H9 (cell line): ENCODE data around the gene TMEM242. TPM values are rescaled to one million over a fixed set of nuclear protein-coding genes. Genes with fewer than 3 reads are reported as not detected.
A peak's percentile ranks its signal among the peaks of the same experiment; 100 is the strongest.

Source experiments
- DNase-seq: peaks from one replicate; pipeline ENCODE4 v3.0.0-alpha.2; 2017
- H2AFZ ChIP-seq: one replicate; pipeline ENCODE4 v1.6.1; 2013; ENCODE audit warnings: mild to moderate bottlenecking, low read length, control low read depth, moderate library complexity
- H2AK5ac ChIP-seq: 2 replicates; pipeline ENCODE4 v1.6.1; 2013; ENCODE audit warnings: low read length, control low read depth, mixed read lengths; ENCODE audit not compliant: insufficient read length
- H2BK120ac ChIP-seq: one replicate; pipeline ENCODE4 v1.6.1; 2013; ENCODE audit warnings: low read depth, mild to moderate bottlenecking, low read length, control low read depth, inconsistent platforms; ENCODE audit not compliant: poor library complexity, severe bottlenecking
- H2BK12ac ChIP-seq: 2 replicates; pipeline ENCODE4 v1.6.1; 2013; ENCODE audit warnings: low read length, control low read depth, mixed read lengths, low read depth; ENCODE audit not compliant: insufficient read length
- H2BK15ac ChIP-seq: 2 replicates; pipeline ENCODE4 v1.6.1; 2013; ENCODE audit warnings: low read depth, low read length, control low read depth
- H2BK20ac ChIP-seq: one replicate; pipeline ENCODE4 v1.6.1; 2013; ENCODE audit warnings: low read depth, mild to moderate bottlenecking, low read length, control low read depth, inconsistent platforms; ENCODE audit not compliant: poor library complexity, severe bottlenecking
- H2BK5ac ChIP-seq: 2 replicates; pipeline ENCODE4 v1.6.1; 2013; ENCODE audit warnings: low read length, control low read depth, mixed read lengths; ENCODE audit not compliant: insufficient read length
- H3K14ac ChIP-seq: 2 replicates; pipeline ENCODE4 v1.6.1; 2013; ENCODE audit warnings: low read length, control low read depth; ENCODE audit not compliant: insufficient read depth
- H3K18ac ChIP-seq: 2 replicates; pipeline ENCODE4 v1.6.1; 2013; ENCODE audit warnings: low read depth, mild to moderate bottlenecking, mixed read lengths, low read length, control low read depth; ENCODE audit not compliant: insufficient read length
- H3K23ac ChIP-seq: 2 replicates; pipeline ENCODE4 v1.6.1; 2013; ENCODE audit warnings: low read length, control low read depth, mixed read lengths, low read depth; ENCODE audit not compliant: insufficient read length
- H3K23me2 ChIP-seq: 2 replicates; pipeline ENCODE4 v1.6.1; 2013; ENCODE audit warnings: low read depth, mild to moderate bottlenecking, mixed read lengths, low read length, control low read depth; ENCODE audit not compliant: insufficient read length, poor library complexity, severe bottlenecking
- H3K27ac ChIP-seq: 2 replicates; pipeline ENCODE4 v1.5.1; 2013; ENCODE audit warnings: low read length, control low read depth, mixed read lengths, low read depth; ENCODE audit not compliant: insufficient read length
- H3K27me3 ChIP-seq: 2 replicates; pipeline ENCODE4 v1.6.1; 2013; ENCODE audit warnings: low read length, control low read depth, inconsistent platforms; ENCODE audit not compliant: insufficient read depth
- H3K4ac ChIP-seq: 2 replicates; pipeline ENCODE4 v1.6.1; 2013; ENCODE audit warnings: low read depth, mild to moderate bottlenecking, control low read depth, inconsistent platforms, low read length, moderate library complexity
- H3K4me1 ChIP-seq: 2 replicates; pipeline ENCODE4 v1.6.1; 2013; ENCODE audit warnings: low read length, control low read depth, inconsistent platforms; ENCODE audit not compliant: insufficient read depth
- H3K4me2 ChIP-seq: 2 replicates; pipeline ENCODE4 v1.6.1; 2013; ENCODE audit warnings: low read length, control low read depth, mixed read lengths; ENCODE audit not compliant: insufficient read length, insufficient read depth
- H3K56ac ChIP-seq: 2 replicates; pipeline ENCODE4 v1.6.1; 2013; ENCODE audit warnings: low read depth, mild to moderate bottlenecking, mixed read lengths, low read length, control low read depth; ENCODE audit not compliant: insufficient read length
- H3K79me1 ChIP-seq: 2 replicates; pipeline ENCODE4 v1.6.1; 2013; ENCODE audit warnings: low read depth, mild to moderate bottlenecking, moderate library complexity, low read length, control low read depth, inconsistent platforms; ENCODE audit not compliant: insufficient read depth, poor library complexity, severe bottlenecking
- H3K79me2 ChIP-seq: 2 replicates; pipeline ENCODE4 v1.6.1; 2013; ENCODE audit warnings: low read length, control low read depth, inconsistent platforms; ENCODE audit not compliant: insufficient read depth
- H3K9ac ChIP-seq: 2 replicates; pipeline ENCODE4 v1.6.1; 2013; ENCODE audit warnings: low read length, control low read depth, mixed read lengths; ENCODE audit not compliant: insufficient read length; ENCODE audit errors: extremely low read depth
- H3K9me3 ChIP-seq: one replicate; pipeline ENCODE4 v1.6.1; 2013; ENCODE audit warnings: low read depth, low read length, inconsistent platforms; ENCODE audit not compliant: control insufficient read depth
- H3T11ph ChIP-seq: one replicate; pipeline ENCODE4 v1.6.1; 2013; ENCODE audit warnings: mild to moderate bottlenecking, low read length, control low read depth, inconsistent platforms
- H4K20me1 ChIP-seq: one replicate; pipeline ENCODE4 v1.6.1; 2013; ENCODE audit not compliant: control insufficient read depth, insufficient read length, insufficient read depth
- H4K5ac ChIP-seq: 2 replicates; pipeline ENCODE4 v1.6.1; 2013; ENCODE audit warnings: low read depth, mild to moderate bottlenecking, mixed read lengths, low read length, control low read depth; ENCODE audit not compliant: insufficient read length
- H4K8ac ChIP-seq: replicated peaks from 2 replicates; pipeline ENCODE4 v1.6.1; 2013; ENCODE audit warnings: low read length, control low read depth, mixed read lengths, low read depth; ENCODE audit not compliant: insufficient read length
- H4K91ac ChIP-seq: 2 replicates; pipeline ENCODE4 v1.6.1; 2013; ENCODE audit warnings: low read depth, mild to moderate bottlenecking, moderate library complexity, mixed read lengths, low read length, control low read depth; ENCODE audit not compliant: insufficient read length
- H3K27ac Mint-ChIP-seq, 3 experiments: 2 replicates in 2 of 3; 3 replicates in 1 of 3; pipeline ENCODE4 v1.8.0; 2020 to 2021; ENCODE audit warnings: mixed read lengths in 3 of 3, mild to moderate bottlenecking in 1 of 3, moderate library complexity in 1 of 3
- H3K27me3 Mint-ChIP-seq: 2 replicates; pipeline ENCODE4 v1.8.0; 2021; ENCODE audit warnings: low read depth, mild to moderate bottlenecking, moderate library complexity, mixed read lengths
- H3K36me3 Mint-ChIP-seq, 3 experiments: 2 replicates in 2 of 3; 3 replicates in 1 of 3; pipeline ENCODE4 v1.8.0; 2020 to 2021; ENCODE audit warnings: low read depth in 3 of 3, mixed read lengths in 3 of 3; ENCODE audit not compliant: insufficient read depth in 1 of 3
- H3K4me1 Mint-ChIP-seq, 2 experiments: 2 replicates each; pipeline ENCODE4 v1.8.0; 2020; ENCODE audit warnings: mixed read lengths in 2 of 2
- H3K4me3 Mint-ChIP-seq, 2 experiments: 2 replicates in 1 of 2; 3 replicates in 1 of 2; pipeline ENCODE4 v1.8.0; 2020 to 2021; ENCODE audit warnings: mild to moderate bottlenecking in 2 of 2, mixed read lengths in 2 of 2, moderate library complexity in 1 of 2
- H3K9me3 Mint-ChIP-seq, 2 experiments: 2 replicates in 1 of 2; 3 replicates in 1 of 2; pipeline ENCODE4 v1.8.0; 2020; ENCODE audit warnings: mild to moderate bottlenecking in 2 of 2, mixed read lengths in 2 of 2, moderate library complexity in 1 of 2
- WGBS: extraction: QIAGEN DNeasy Blood & Tissue Kit; methylation state at CpG from one replicate; pipeline ENCODE4 v1.1.7; 2013; ENCODE audit warnings: missing lambda C conversion rate, low lambda C conversion rate, mixed read lengths; ENCODE audit not compliant: insufficient read length; ENCODE audit errors: extremely low coverage; 5-methylcytosine and 5-hydroxymethylcytosine counted together
- total RNA-seq: library from RNA; stranded (reverse); gene quantifications from 2 replicates; pipeline ENCODE4 v1.2.1, GENCODE V29; 2021
- TF ChIP-seq, protein P1 (sequence below): fragments of 200-600 bp; sonication (generic); conservative IDR thresholded peaks from 3 replicates; pipeline ENCODE4 v1.8.0; 2021; ENCODE audit warnings: antibody characterized with exemption, mild to moderate bottlenecking

The TMEM242 gene
- total RNA-seq, 1 experiment from 2014 or later = 10.5 TPM

DNA sequence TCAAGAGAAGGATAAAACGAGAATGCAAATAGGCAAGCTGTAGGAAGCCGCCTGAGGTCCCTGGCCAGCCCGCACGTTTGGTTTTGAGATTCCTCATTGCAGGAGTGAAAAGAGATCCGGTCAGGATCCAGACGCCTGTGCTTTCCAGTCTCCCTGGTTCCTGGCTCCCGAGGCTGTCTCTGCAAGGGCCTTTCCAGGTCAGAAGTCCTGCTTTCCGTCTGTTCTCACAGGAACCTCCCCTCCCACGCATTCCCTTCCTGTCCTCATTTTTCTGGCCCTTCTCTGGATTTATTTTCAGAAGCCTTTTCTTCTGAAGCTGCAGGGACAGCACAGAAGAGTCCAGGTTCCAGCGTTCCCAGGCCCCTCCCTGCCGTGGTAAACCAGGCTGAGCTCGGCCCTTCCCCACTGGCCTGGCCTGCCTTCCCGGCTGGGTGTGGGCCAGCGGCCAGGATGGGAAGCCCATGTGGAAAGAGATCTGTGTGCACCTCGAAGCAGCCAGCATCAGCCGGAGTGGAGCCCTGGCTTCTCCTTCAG lies 54.0 kb downstream of the TMEM242 start:
- Histone ChIP-seq H3K18ac (no peak overlapping the region), H3K4me1 (no peaks in the 10 kb centered on the region), H2BK15ac (no peak overlapping the region), H4K91ac (no peak overlapping the region), H4K5ac (no peak overlapping the region), H3K56ac (no peak overlapping the region), H3K23ac (no peak overlapping the region), H3K4me2 (no peak overlapping the region), H2BK12ac (no peak overlapping the region), H2BK120ac (no peak overlapping the region), H3K23me2 (peaks cover 2% of the 10 kb centered on the region), H3T11ph (no peak overlapping the region), H4K20me1 (peaks cover 2% of the 10 kb centered on the region), H3K27ac (no peak overlapping the region), H2AFZ (no peak overlapping the region), H2BK20ac (no peak overlapping the region), H3K9ac (no peak overlapping the region), H3K14ac (no peak overlapping the region), H4K8ac (no peak overlapping the region), H3K27me3 (no peaks in the 10 kb centered on the region; the same call in 1 of the 2 replicates), H2AK5ac (no peak overlapping the region), H3K4ac (no peak overlapping the region), H3K79me1 (no peaks in the 10 kb centered on the region), H3K9me3 (no peaks in the 10 kb centered on the region), H2BK5ac (no peak overlapping the region), H3K79me2 (no peaks in the 10 kb centered on the region)
- TF ChIP-seq, protein P1, sequence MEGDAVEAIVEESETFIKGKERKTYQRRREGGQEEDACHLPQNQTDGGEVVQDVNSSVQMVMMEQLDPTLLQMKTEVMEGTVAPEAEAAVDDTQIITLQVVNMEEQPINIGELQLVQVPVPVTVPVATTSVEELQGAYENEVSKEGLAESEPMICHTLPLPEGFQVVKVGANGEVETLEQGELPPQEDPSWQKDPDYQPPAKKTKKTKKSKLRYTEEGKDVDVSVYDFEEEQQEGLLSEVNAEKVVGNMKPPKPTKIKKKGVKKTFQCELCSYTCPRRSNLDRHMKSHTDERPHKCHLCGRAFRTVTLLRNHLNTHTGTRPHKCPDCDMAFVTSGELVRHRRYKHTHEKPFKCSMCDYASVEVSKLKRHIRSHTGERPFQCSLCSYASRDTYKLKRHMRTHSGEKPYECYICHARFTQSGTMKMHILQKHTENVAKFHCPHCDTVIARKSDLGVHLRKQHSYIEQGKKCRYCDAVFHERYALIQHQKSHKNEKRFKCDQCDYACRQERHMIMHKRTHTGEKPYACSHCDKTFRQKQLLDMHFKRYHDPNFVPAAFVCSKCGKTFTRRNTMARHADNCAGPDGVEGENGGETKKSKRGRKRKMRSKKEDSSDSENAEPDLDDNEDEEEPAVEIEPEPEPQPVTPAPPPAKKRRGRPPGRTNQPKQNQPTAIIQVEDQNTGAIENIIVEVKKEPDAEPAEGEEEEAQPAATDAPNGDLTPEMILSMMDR = no peak
- Mint-ChIP-seq H3K4me1 (peaks cover 15 to 16% of the 10 kb centered on the region in 2 experiments), H3K27me3 (peaks cover 13% of the 10 kb centered on the region), H3K27ac (peak overlapping the region in 1 of 3 experiments; percentile 60; a peak in 1 of 7 replicates), H3K9me3 (peaks cover 7 to 8% of the 10 kb centered on the region in 2 experiments), H3K4me3 (no peak overlapping the region), H3K36me3 (peaks cover 2 to 9% (median 7%) of the 10 kb centered on the region in 3 experiments; a peak in 6 of 7 replicates)
- DNase-seq = peak; percentile 24
- no CpG with 5 or more reads among the region's 16 CpGs for WGBS
